GM10248 (cell line): ENCODE results near the gene SDK1.
"Not testable (repeated sequence)": the region's sequence is repeated elsewhere in the genome, so short reads cannot be mapped to it uniquely, and the experiment has no call there.

Source experiments
- CTCF ChIA-PET: fragments of 300-600 bp; sonication (Branson Sonifier 250); formaldehyde crosslinking; extraction: SDS; loops from one replicate; lab custom pipeline; 2021; ENCODE audit warnings: antibody characterized with exemption; lab: Yijun Ruan, JAX
- POLR2A ChIA-PET: fragments of 350-650 bp; sonication (Branson Sonifier 250); formaldehyde crosslinking; extraction: SDS; loops from one replicate; lab custom pipeline; 2020; ENCODE audit warnings: antibody characterized with exemption; lab: Yijun Ruan, JAX
- DNase-seq: peaks from one replicate; pipeline ENCODE4 v3.0.0; 2012; ENCODE audit errors: extremely low spot score
- TF ChIP-seq, protein P1 (sequence below): IDR thresholded peaks from 2 replicates; pipeline ENCODE4 v1.5.1; 2012; ENCODE audit warnings: mild to moderate bottlenecking, low read depth; ENCODE audit errors: extremely low read depth, missing control alignments, control extremely low read depth

Gene SDK1

GRCh38 chr7:4233621-4234497 is 932.8 kb downstream of the SDK1 start:
- TF ChIP-seq, protein P1, sequence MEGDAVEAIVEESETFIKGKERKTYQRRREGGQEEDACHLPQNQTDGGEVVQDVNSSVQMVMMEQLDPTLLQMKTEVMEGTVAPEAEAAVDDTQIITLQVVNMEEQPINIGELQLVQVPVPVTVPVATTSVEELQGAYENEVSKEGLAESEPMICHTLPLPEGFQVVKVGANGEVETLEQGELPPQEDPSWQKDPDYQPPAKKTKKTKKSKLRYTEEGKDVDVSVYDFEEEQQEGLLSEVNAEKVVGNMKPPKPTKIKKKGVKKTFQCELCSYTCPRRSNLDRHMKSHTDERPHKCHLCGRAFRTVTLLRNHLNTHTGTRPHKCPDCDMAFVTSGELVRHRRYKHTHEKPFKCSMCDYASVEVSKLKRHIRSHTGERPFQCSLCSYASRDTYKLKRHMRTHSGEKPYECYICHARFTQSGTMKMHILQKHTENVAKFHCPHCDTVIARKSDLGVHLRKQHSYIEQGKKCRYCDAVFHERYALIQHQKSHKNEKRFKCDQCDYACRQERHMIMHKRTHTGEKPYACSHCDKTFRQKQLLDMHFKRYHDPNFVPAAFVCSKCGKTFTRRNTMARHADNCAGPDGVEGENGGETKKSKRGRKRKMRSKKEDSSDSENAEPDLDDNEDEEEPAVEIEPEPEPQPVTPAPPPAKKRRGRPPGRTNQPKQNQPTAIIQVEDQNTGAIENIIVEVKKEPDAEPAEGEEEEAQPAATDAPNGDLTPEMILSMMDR, result no peak
- ChIA-PET CTCF (no interaction called here), POLR2A (no interaction called here)
- DNase-seq, result no peak

GRCh38 chr7:4234498-4234855 is 933.4 kb downstream of the SDK1 start:
- POLR2A ChIA-PET, result no interaction called here
- CTCF ChIA-PET, result no interaction called here
- TF ChIP-seq, protein P1, result no peak
- no peak for DNase-seq

- ChIA-PET POLR2A (no interaction called here), CTCF (no interaction called here)
- TF ChIP-seq, protein P1, result no peak
- no peak for DNase-seq
Observed at GRCh38 chr7:4234886-4235285, 933.8 kb downstream of the SDK1 start.

DNA sequence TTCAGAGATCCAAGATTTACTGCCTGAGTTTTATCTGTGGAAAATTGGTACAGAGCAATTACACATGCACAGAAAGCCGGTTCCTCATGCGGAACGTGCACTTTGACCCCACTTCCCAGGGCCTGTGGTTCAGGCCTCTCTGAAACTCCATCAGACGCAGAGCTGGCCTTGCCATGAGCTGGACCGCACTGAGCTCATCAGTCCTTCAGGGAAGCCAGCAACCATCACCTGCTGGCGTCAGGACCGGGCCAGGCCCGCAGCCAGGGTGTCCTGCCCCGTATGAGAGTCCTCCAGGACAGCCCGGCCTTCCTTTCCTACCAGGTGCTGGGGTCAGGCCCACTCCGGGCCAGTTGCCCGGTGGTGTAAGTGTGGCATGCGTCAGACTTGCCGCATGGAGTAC is 934.5 kb downstream of the SDK1 start:
- CTCF ChIA-PET, result no interaction called here
- POLR2A ChIA-PET, result no interaction called here
- TF ChIP-seq, protein P1, result no peak
- no peak for DNase-seq

GRCh38 chr7:4236389-4236788 is 935.3 kb downstream of the SDK1 start:
- ChIA-PET CTCF (no interaction called here), POLR2A (no interaction called here)
- no peak for DNase-seq
- TF ChIP-seq, protein P1, result no peak

- DNase-seq, POLR2A ChIA-PET, CTCF ChIA-PET: not testable (repeated sequence)
Observed at GRCh38 chr7:4236873-4237272, 935.8 kb downstream of the SDK1 start.

GRCh38 chr7:4237296-4238235 is 936.5 kb downstream of the SDK1 start:
- CTCF ChIA-PET, result no interaction called here
- TF ChIP-seq, protein P1, result no peak
- POLR2A ChIA-PET, result no interaction called here

More at GRCh38 chr7:4237296-4238235, 936.5 kb downstream of the SDK1 start:
- DNase-seq, result no peak
